GM20000 (cell line): Measurements from ENCODE around the gene CTPS1.

ENCODE experiments used
- DNase-seq: peaks from one replicate; pipeline ENCODE4 v3.0.0; 2012; ENCODE audit warnings: low spot score
- CTCF ChIP-seq: IDR thresholded peaks from 2 replicates; pipeline ENCODE4 v1.5.1; 2012; ENCODE audit warnings: mild to moderate bottlenecking, control low read depth; ENCODE audit errors: extremely low read depth, missing control alignments

CTPS1 gene

GRCh38 chr1:41023279-41023990, 43.9 kb downstream of the CTPS1 start:
- TF ChIP-seq CTCF: no peak
- DNase-seq: no peak

- no peak for TF ChIP-seq CTCF
- DNase-seq: no peak
Measured at GRCh38 chr1:41024953-41025352, 45.5 kb downstream of the CTPS1 start.

GRCh38 chr1:41025979-41026819, 46.7 kb downstream of the CTPS1 start:
- no peak for DNase-seq
- TF ChIP-seq CTCF: no peak

GRCh38 chr1:41028034-41028642, 48.6 kb downstream of the CTPS1 start:
- TF ChIP-seq CTCF: no peak
- no peak for DNase-seq

GRCh38 chr1:41030872-41031616, 51.5 kb downstream of the CTPS1 start:
- no peak for DNase-seq
- no peak for TF ChIP-seq CTCF

GRCh38 chr1:41032147-41032546, 52.7 kb downstream of the CTPS1 start:
- TF ChIP-seq CTCF: no peak
- DNase-seq: no peak
